Femur (tissue), 1 donor: ENCODE results near the gene IL1R1.
"Not testable (repeated sequence)": the region's sequence is repeated elsewhere in the genome, so short reads cannot be mapped to it uniquely, and the experiment has no call there.

ENCODE experiments used
- DNase-seq: peaks from one replicate; pipeline ENCODE4 v3.0.0-alpha.2; 2017

Gene IL1R1

GRCh38 chr2:102141970-102142828 is at the start of gene IL1R1:
Gene IL1R1, plus strand, starts transcription at chr2:102142746. Its CDS starts 14,979 bp downstream, at chr2:102157725.
- DNase-seq, result peak; percentile 89

GRCh38 chr2:102093662-102094061 is 48.9 kb upstream of the IL1R1 start:
- DNase-seq, result no peak

GRCh38 chr2:102094917-102095316 is 47.6 kb upstream of the IL1R1 start:
- no peak for DNase-seq

GRCh38 chr2:102096103-102096502 is 46.4 kb upstream of the IL1R1 start:
- no peak for DNase-seq

GRCh38 chr2:102098756-102099155 is 43.8 kb upstream of the IL1R1 start:
- no peak for DNase-seq

GRCh38 chr2:102099536-102100298 is 42.8 kb upstream of the IL1R1 start:
- DNase-seq, result no peak

GRCh38 chr2:102100371-102101096 is 42.0 kb upstream of the IL1R1 start:
- DNase-seq, result no peak

GRCh38 chr2:102101097-102101848 is 41.3 kb upstream of the IL1R1 start:
- no peak for DNase-seq

GRCh38 chr2:102101849-102102635 is 40.5 kb upstream of the IL1R1 start:
- DNase-seq, result no peak

GRCh38 chr2:102102636-102102948 is 40.0 kb upstream of the IL1R1 start:
- not testable (repeated sequence) for DNase-seq

- DNase-seq, result no peak
Measured at GRCh38 chr2:102103284-102103683, 39.3 kb upstream of the IL1R1 start.

- peak; percentile 63 for DNase-seq
Measured at GRCh38 chr2:102103992-102104871, 38.3 kb upstream of the IL1R1 start.

- no peak for DNase-seq
Measured at GRCh38 chr2:102106133-102106556, 36.4 kb upstream of the IL1R1 start.

GRCh38 chr2:102106813-102107740 is 35.5 kb upstream of the IL1R1 start:
- DNase-seq, result not testable (repeated sequence)

- DNase-seq, result no peak
Measured at GRCh38 chr2:102107741-102108070, 34.8 kb upstream of the IL1R1 start.

GRCh38 chr2:102109016-102109415 is 33.5 kb upstream of the IL1R1 start:
- no peak for DNase-seq

GRCh38 chr2:102110171-102110570 is 32.4 kb upstream of the IL1R1 start:
- no peak for DNase-seq

- no peak for DNase-seq
Measured at GRCh38 chr2:102110596-102111334, 31.8 kb upstream of the IL1R1 start.

- no peak for DNase-seq
Measured at GRCh38 chr2:102111823-102112222, 30.7 kb upstream of the IL1R1 start.
